ENCODE data around the gene NPAS4. TPM values are rescaled to one million over a fixed set of nuclear protein-coding genes. Genes with fewer than 3 reads are reported as not detected.
"Not testable (repeated sequence)": the region's sequence is repeated elsewhere in the genome, so short reads cannot be mapped to it uniquely, and the experiment has no call there.

NPAS4 gene
- total RNA-seq: not detected
- polyA plus RNA-seq: not detected

DNA sequence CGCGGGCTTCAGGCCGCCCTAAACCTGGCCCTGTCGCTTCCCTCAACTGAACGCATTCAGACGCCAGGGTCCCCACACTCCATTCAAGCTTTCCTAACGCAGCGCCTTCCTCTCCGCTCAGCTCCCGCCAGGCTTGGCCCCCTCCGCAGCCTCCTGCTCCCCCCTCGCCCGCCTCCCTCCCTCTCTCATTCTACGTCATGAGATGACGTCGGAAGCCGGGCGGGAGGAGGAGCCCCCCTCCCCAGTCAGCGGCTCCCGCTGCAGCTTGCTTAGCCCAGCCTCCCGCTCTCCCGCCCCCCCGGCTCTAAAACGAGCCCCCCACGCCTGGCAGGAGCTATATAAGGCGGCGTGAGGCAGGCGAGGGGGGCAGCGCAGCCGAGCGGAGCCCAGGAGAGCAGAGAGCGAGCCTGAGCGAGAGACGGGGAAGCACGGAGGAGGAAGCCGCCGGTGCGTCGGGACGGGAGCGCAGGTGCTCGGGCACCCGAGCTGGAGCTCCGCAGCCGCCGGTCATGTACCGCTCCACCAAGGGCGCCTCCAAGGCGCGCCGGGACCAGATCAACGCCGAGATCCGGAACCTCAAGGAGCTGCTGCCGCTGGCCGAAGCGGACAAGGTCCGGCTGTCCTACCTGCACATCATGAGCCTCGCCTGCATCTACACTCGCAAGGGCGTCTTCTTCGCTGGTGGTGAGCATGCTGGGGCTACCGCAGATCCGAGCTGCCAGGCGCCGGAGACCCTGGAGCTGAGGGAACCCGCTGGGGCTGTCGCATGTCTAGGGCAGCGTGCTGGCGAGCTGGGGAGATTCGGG is at the start of gene NPAS4:
Gene NPAS4, plus strand, starts transcription at position 365 of the 806 bp plus-strand sequence. Its CDS starts 145 bp downstream, at position 510.
- no peak for DNase-seq
- Mint-ChIP-seq H3K27ac (peak within 1 kb of the TSS in 4 of 7 donors; percentile 79 to 91 (median 88)), H3K27me3 (peaks cover 29 to 31% of the 10 kb centered on the region in 2 donors), H3K36me3 (no peaks in the 10 kb centered on the region), H3K4me3 (peak within 1 kb of the TSS in 4 of 8 donors; percentile 30 to 64 (median 35)), H3K4me1 (peaks cover 6 to 23% (median 11%) of the 10 kb centered on the region in 4 donors), H3K9me3 (peaks cover 0 to 15% (median 7%) of the 10 kb centered on the region in 8 donors)
- Histone ChIP-seq H3K36me3 (ENCODE audit: insufficient read depth, low read length) (no peaks in the 10 kb centered on the region), H3K27ac (ENCODE audit: low read depth, low read length) (no peak within 1 kb of the TSS), H3K27me3 (ENCODE audit: insufficient read depth, low read length) (peaks cover 28% of the 10 kb centered on the region), H3K4me1 (ENCODE audit: insufficient read depth, low read length) (no peaks in the 10 kb centered on the region), H3K4me3 (ENCODE audit: low read length in 2 of 2) (no peak within 1 kb of the TSS), H3K9me3 (ENCODE audit: control insufficient read depth in 1 of 2, low read length in 2 of 2) (no peaks in the 10 kb centered on the region)
- POLR2A ChIA-PET (ENCODE audit: partially characterized antibody): interaction anchor here (1.0 to 1.7 kb wide), 11 partner anchors 12 to 258 kb away, joined by 3 to 17 read pairs (median 5); partner anchors contain the start of genes DPP3, MRPL11, PELI3 and RBM14
- intact Hi-C loops (cut with micrococcal nuclease): loop anchor here (1.0 to 5.0 kb wide), 2 partner anchors 132 to 256 kb away; partner anchors contain the start of genes RBM4B and YIF1A
- CTCF ChIA-PET (ENCODE audit: partially characterized antibody): interaction anchor here (0.9 to 1.4 kb wide), 5 partner anchors 9 to 32 kb away, joined by 3 to 10 read pairs (median 5); partner anchors contain the start of gene MRPL11

DNA sequence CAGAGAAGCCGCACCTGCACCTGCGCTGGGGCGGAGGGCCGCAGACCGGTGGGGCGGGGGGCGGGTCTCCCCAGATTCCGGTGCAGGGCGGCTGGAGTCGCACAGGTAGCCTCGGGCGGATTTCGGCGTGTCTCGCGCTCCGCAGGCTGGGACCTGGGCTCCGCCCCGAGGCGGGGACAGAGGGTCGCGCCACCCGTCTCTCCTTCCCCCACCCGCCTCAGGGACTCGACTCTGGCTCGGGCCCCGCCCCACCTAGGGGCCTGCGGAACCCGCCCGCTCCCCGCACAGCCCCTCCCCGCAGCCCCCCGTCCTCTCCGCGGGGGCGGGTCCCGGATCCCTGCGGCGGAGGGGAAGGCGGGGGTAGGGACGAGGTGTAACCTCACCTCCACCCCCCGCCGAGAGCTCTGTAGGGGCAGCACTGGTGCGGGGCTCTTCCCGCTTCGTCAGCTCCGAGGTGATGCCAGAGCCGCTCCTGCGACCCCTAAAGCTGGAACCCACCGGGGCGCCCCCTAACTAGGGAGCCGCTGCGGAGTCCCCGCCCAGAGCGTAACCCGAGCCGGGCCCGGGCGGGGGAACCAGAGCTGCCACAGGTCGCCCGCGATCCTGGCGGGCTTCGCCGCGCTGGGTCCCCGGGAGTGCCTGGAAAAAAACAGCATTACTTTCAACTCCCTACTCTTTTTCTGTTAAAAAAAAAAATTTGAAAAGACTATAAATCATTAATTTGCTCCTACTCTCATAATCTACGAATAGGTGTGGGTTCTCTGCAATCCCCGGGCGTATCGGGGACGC is 49.0 kb upstream of the NPAS4 start, which contains the start of gene SLC29A2:
Gene SLC29A2, minus strand, starts transcription at position 134 of the 789 bp plus-strand sequence. CDS start 169 bp downstream, outside the sequence.
- H3K27ac ChIP-seq (ENCODE audit: low read depth, low read length): peak within 1 kb of the TSS; percentile 61

GRCh38 chr11:66373265-66373664 is 47.6 kb upstream of the NPAS4 start:
- DNase-seq: no peak
- Mint-ChIP-seq H3K4me3 (peak overlapping the region in 5 of 8 donors; percentile 7 to 51 (median 10)), H3K4me1 (peaks cover 5 to 17% (median 12%) of the 10 kb centered on the region in 4 donors), H3K9me3 (no peaks in the 10 kb centered on the region), H3K27ac (peak overlapping the region in 3 of 7 donors; percentile 29 to 83 (median 62)), H3K36me3 (peaks cover 0 to 2% of the 10 kb centered on the region in 2 donors), H3K27me3 (no peaks in the 10 kb centered on the region)
- H3K9me3 ChIP-seq (ENCODE audit: control insufficient read depth in 1 of 2, low read length in 2 of 2): no peaks in the 10 kb centered on the region
- H3K36me3 ChIP-seq (ENCODE audit: insufficient read depth, low read length): no peaks in the 10 kb centered on the region
- no peak overlapping the region for H3K4me3 ChIP-seq (ENCODE audit: low read length in 2 of 2)
- H3K27ac ChIP-seq (ENCODE audit: low read depth, low read length): no peak overlapping the region
- ChIA-PET POLR2A (ENCODE audit: partially characterized antibody) (interaction anchor here (3.0 kb wide), 1 partner anchor 61 kb away, joined by 24 read pairs; no protein-coding TSS in a partner anchor), CTCF (ENCODE audit: partially characterized antibody) (interaction anchor here (1.3 to 7.2 kb wide), 4 partner anchors 10 to 61 kb away, joined by 3 to 69 read pairs (median 8); no protein-coding TSS in a partner anchor)
- H3K4me1 ChIP-seq (ENCODE audit: insufficient read depth, low read length): peaks cover 12% of the 10 kb centered on the region
- H3K27me3 ChIP-seq (ENCODE audit: insufficient read depth, low read length): no peaks in the 10 kb centered on the region
- intact Hi-C loops (cut with micrococcal nuclease): loop anchor here (2.0 kb wide), 2 partner anchors 14 to 28 kb away; partner anchors contain the start of gene BRMS1

More for the DNA sequence above, 49.0 kb upstream of the NPAS4 start, which contains the start of gene SLC29A2:
- peak within 1 kb of the TSS; percentile 49 to 71 for H3K4me3 ChIP-seq (ENCODE audit: low read length in 2 of 2)
- H3K9me3 ChIP-seq (ENCODE audit: control insufficient read depth in 1 of 2, low read length in 2 of 2): no peaks in the 10 kb centered on the region
- H3K27me3 Mint-ChIP-seq: no peaks in the 10 kb centered on the region
- H3K36me3 Mint-ChIP-seq: peaks cover 0 to 2% of the 10 kb centered on the region in 2 donors
- H3K9me3 Mint-ChIP-seq: no peaks in the 10 kb centered on the region
- peaks cover 12% of the 10 kb centered on the region for H3K4me1 ChIP-seq (ENCODE audit: insufficient read depth, low read length)
- H3K27me3 ChIP-seq (ENCODE audit: insufficient read depth, low read length): no peaks in the 10 kb centered on the region
- DNase-seq: peak; percentile 72 to 78 (median 72)
- H3K4me3 Mint-ChIP-seq: peak within 1 kb of the TSS; percentile 88 to 95 (median 92)
- peak within 1 kb of the TSS; percentile 83 to 95 (median 94) for H3K27ac Mint-ChIP-seq
- peaks cover 5 to 17% (median 12%) of the 10 kb centered on the region in 4 donors for H3K4me1 Mint-ChIP-seq
- ChIA-PET CTCF (ENCODE audit: partially characterized antibody) (interaction anchor here (1.0 to 7.2 kb wide), 8 partner anchors 10 to 67 kb away, joined by 3 to 69 read pairs (median 4); partner anchors contain the start of genes B4GAT1, BRMS1 and MRPL11), POLR2A (ENCODE audit: partially characterized antibody) (interaction anchor here (0.6 to 3.0 kb wide), 15 partner anchors 14 to 1358 kb away, joined by 3 to 31 read pairs (median 4); partner anchors contain the start of genes ARL2, B4GAT1, BRMS1 and CFL1)
- intact Hi-C loops (cut with micrococcal nuclease): loop anchor here (1.0 to 2.0 kb wide), 3 partner anchors 15 to 27 kb away; partner anchors contain the start of gene BRMS1
- H3K36me3 ChIP-seq (ENCODE audit: insufficient read depth, low read length): no peaks in the 10 kb centered on the region

- CTCF ChIA-PET (ENCODE audit: partially characterized antibody): interaction anchor here (1.3 to 7.2 kb wide), 4 partner anchors 10 to 62 kb away, joined by 3 to 69 read pairs (median 8); no protein-coding TSS in a partner anchor
- H3K27ac Mint-ChIP-seq: peak overlapping the region in 3 of 7 donors; percentile 29 to 83 (median 62)
- H3K27ac ChIP-seq (ENCODE audit: low read depth, low read length); H3K9me3 Mint-ChIP-seq; H3K27me3 Mint-ChIP-seq; DNase-seq; H3K36me3 ChIP-seq (ENCODE audit: insufficient read depth, low read length); H3K36me3 Mint-ChIP-seq; POLR2A ChIA-PET (ENCODE audit: partially characterized antibody); H3K4me3 ChIP-seq (ENCODE audit: low read length in 2 of 2); H3K27me3 ChIP-seq (ENCODE audit: insufficient read depth, low read length); H3K9me3 ChIP-seq (ENCODE audit: control insufficient read depth in 1 of 2, low read length in 2 of 2): not testable (repeated sequence)
- intact Hi-C loops (cut with micrococcal nuclease): loop anchor here (2.0 kb wide), 2 partner anchors 13 to 29 kb away; partner anchors contain the start of gene BRMS1
- peaks cover 5 to 17% (median 12%) of the 10 kb centered on the region in 4 donors for H3K4me1 Mint-ChIP-seq
- H3K4me3 Mint-ChIP-seq: peak overlapping the region in 3 of 8 donors; percentile 7 to 51 (median 40)
- H3K4me1 ChIP-seq (ENCODE audit: insufficient read depth, low read length): peaks cover 12% of the 10 kb centered on the region
These were observed 47.0 kb upstream of the NPAS4 start for GRCh38 chr11:66373690-66374287.

DNA sequence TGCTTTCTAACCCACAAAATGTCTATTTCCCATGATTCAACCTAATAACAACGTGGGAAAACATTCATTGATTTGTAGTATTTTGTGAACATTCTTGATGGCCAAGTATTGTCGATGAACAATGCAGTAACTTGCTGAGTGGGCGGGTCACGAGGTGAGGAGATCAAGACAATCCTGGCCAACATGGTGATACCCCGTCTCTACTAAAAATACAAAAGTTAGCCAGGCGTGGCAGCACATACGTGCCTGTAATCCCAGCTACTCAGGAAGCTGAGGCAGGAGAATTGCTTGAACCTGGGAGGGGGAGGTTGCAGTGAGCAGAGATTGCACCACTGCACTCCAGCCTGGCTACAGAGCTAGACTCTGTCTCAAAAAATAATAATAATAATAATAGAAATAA is 40.6 kb upstream of the NPAS4 start:
- H3K27ac ChIP-seq (ENCODE audit: low read depth, low read length); POLR2A ChIA-PET (ENCODE audit: partially characterized antibody); H3K4me3 Mint-ChIP-seq; H3K27me3 ChIP-seq (ENCODE audit: insufficient read depth, low read length); H3K27me3 Mint-ChIP-seq; H3K4me1 Mint-ChIP-seq; H3K9me3 ChIP-seq (ENCODE audit: control insufficient read depth in 1 of 2, low read length in 2 of 2); intact Hi-C loops (cut with micrococcal nuclease); H3K36me3 Mint-ChIP-seq; H3K27ac Mint-ChIP-seq; H3K4me3 ChIP-seq (ENCODE audit: low read length in 2 of 2); DNase-seq; H3K4me1 ChIP-seq (ENCODE audit: insufficient read depth, low read length); H3K36me3 ChIP-seq (ENCODE audit: insufficient read depth, low read length); H3K9me3 Mint-ChIP-seq: not testable (repeated sequence)
- CTCF ChIA-PET (ENCODE audit: partially characterized antibody): interaction anchor here (0.7 to 5.2 kb wide), 4 partner anchors 10 to 475 kb away, joined by 3 to 40 read pairs (median 6); no protein-coding TSS in a partner anchor

GRCh38 chr11:66384316-66384715 is 36.5 kb upstream of the NPAS4 start:
- H3K27ac ChIP-seq (ENCODE audit: low read depth, low read length); H3K27me3 Mint-ChIP-seq; H3K4me3 Mint-ChIP-seq; intact Hi-C loops (cut with micrococcal nuclease); H3K4me3 ChIP-seq (ENCODE audit: low read length in 2 of 2); H3K36me3 ChIP-seq (ENCODE audit: insufficient read depth, low read length); H3K4me1 ChIP-seq (ENCODE audit: insufficient read depth, low read length); H3K9me3 Mint-ChIP-seq; H3K9me3 ChIP-seq (ENCODE audit: control insufficient read depth in 1 of 2, low read length in 2 of 2); DNase-seq; H3K27ac Mint-ChIP-seq; POLR2A ChIA-PET (ENCODE audit: partially characterized antibody); H3K27me3 ChIP-seq (ENCODE audit: insufficient read depth, low read length); H3K36me3 Mint-ChIP-seq; H3K4me1 Mint-ChIP-seq: not testable (repeated sequence)
- CTCF ChIA-PET (ENCODE audit: partially characterized antibody): interaction anchor here (2.5 to 9.8 kb wide), 4 partner anchors 12 to 73 kb away, joined by 8 to 87 read pairs (median 66); partner anchors contain the start of gene SLC29A2

Measured in CD4-positive, alpha-beta memory T cell (primary cell).